Measurements from ENCODE around the gene SUPT3H.

The SUPT3H gene

GRCh38 chr6:44788387-44788981, 589.2 kb downstream of the SUPT3H start:
- no peak for TF ChIP-seq GATA2 (IDR thresholded peaks at IDR 0.05; ENCODE audit: low read depth, low read length)
- no peak for TF ChIP-seq GATA3 (IDR thresholded peaks at IDR 0.05; ENCODE audit: low read depth, low read length)

- no peak for TF ChIP-seq GATA3 (IDR thresholded peaks at IDR 0.05; ENCODE audit: low read depth, low read length)
- no peak for TF ChIP-seq GATA2 (IDR thresholded peaks at IDR 0.05; ENCODE audit: low read depth, low read length)
These were observed 590.4 kb downstream of the SUPT3H start for GRCh38 chr6:44787254-44787834.

- no peak for TF ChIP-seq GATA2 (IDR thresholded peaks at IDR 0.05; ENCODE audit: low read depth, low read length)
- no peak for TF ChIP-seq GATA3 (IDR thresholded peaks at IDR 0.05; ENCODE audit: low read depth, low read length)
These were observed 592.6 kb downstream of the SUPT3H start for GRCh38 chr6:44785130-44785529.

- TF ChIP-seq GATA2 (IDR thresholded peaks at IDR 0.05; ENCODE audit: low read depth, low read length) (no peak), GATA3 (IDR thresholded peaks at IDR 0.05; ENCODE audit: low read depth, low read length) (no peak)
These were observed 593.5 kb downstream of the SUPT3H start for GRCh38 chr6:44784195-44784594.

GRCh38 chr6:44782892-44783291, 594.8 kb downstream of the SUPT3H start:
- no peak for TF ChIP-seq GATA3 (IDR thresholded peaks at IDR 0.05; ENCODE audit: low read depth, low read length)

GRCh38 chr6:44781912-44782597, 595.7 kb downstream of the SUPT3H start:
- no peak for TF ChIP-seq GATA3 (IDR thresholded peaks at IDR 0.05; ENCODE audit: low read depth, low read length)
- no peak for TF ChIP-seq GATA2 (IDR thresholded peaks at IDR 0.05; ENCODE audit: low read depth, low read length)

- no peak for TF ChIP-seq GATA3 (IDR thresholded peaks at IDR 0.05; ENCODE audit: low read depth, low read length)
- no peak for TF ChIP-seq GATA2 (IDR thresholded peaks at IDR 0.05; ENCODE audit: low read depth, low read length)
These were observed 597.6 kb downstream of the SUPT3H start for GRCh38 chr6:44780161-44780560.

GRCh38 chr6:44779130-44779826, 598.5 kb downstream of the SUPT3H start:
- no peak for TF ChIP-seq GATA3 (IDR thresholded peaks at IDR 0.05; ENCODE audit: low read depth, low read length)
- no peak for TF ChIP-seq GATA2 (IDR thresholded peaks at IDR 0.05; ENCODE audit: low read depth, low read length)
